ENCODE data around the gene CFAP45. TPM values are rescaled to one million over a fixed set of nuclear protein-coding genes. Genes with fewer than 3 reads are reported as not detected.

Gene CFAP45
- total and polyA plus RNA-seq, 9 of the 15 experiments (the other 6 are each of a cell fraction or from before 2014, with no cell fraction given), result 0.65 to 2.4 (median 1.5) TPM

GRCh38 chr1:159921700-159922504, 21.9 kb upstream of the CFAP45 start (continued):
- TF ChIP-seq BRF2 (IDR thresholded peaks at IDR 0.05; ENCODE audit: borderline replicate concordance, insufficient read depth, insufficient read length) (no peak), SAFB (IDR thresholded peaks at IDR 0.05; ENCODE audit: borderline replicate concordance, low read depth, low read length) (no peak), NCOA4 (IDR thresholded peaks at IDR 0.05; ENCODE audit: partially characterized antibody) (no peak), THAP7 (CRISPR knock-in tag; IDR thresholded peaks at IDR 0.05) (no peak), STAG1 (CRISPR knock-in tag; IDR thresholded peaks at IDR 0.05; ENCODE audit: borderline replicate concordance) (no peak), CBFA2T2 (conservative IDR thresholded peaks at IDR 0.05) (peak; percentile 67), PPARD (CRISPR knock-in tag; IDR thresholded peaks at IDR 0.05) (no peak), RFX1 (IDR thresholded peaks at IDR 0.05) (no peak), ZBTB49 (CRISPR knock-in tag; IDR thresholded peaks at IDR 0.05; ENCODE audit: borderline replicate concordance) (no peak), KLF13 (tag; IDR thresholded peaks at IDR 0.05; ENCODE audit: borderline replicate concordance, low read depth) (no peak), DPF2 (IDR thresholded peaks at IDR 0.05) (no peak), SRF (CRISPR knock-in tag; IDR thresholded peaks at IDR 0.05) (no peak), KAT7 (CRISPR knock-in tag; IDR thresholded peaks at IDR 0.05; ENCODE audit: borderline replicate concordance) (no peak), JUN (IDR thresholded peaks at IDR 0.05; ENCODE audit: borderline replicate concordance, low read depth, low read length) (0 out of 2 replicates have a peak, but pooled peaks have one; percentile 47), JUN (CRISPR knock-in tag; IDR thresholded peaks at IDR 0.05; ENCODE audit: borderline replicate concordance) (no peak), EGR1 (conservative IDR thresholded peaks at IDR 0.05) (peak; percentile 64), ZNF354B (CRISPR knock-in tag; IDR thresholded peaks at IDR 0.05) (no peak), KDM2B (CRISPR knock-in tag; IDR thresholded peaks at IDR 0.05) (no peak), ZNF175 (CRISPR knock-in tag; IDR thresholded peaks at IDR 0.05; ENCODE audit: low read depth) (no peak), HOXB6 (CRISPR knock-in tag; IDR thresholded peaks at IDR 0.05; ENCODE audit: borderline replicate concordance) (no peak), ZBTB26 (CRISPR knock-in tag; IDR thresholded peaks at IDR 0.05) (no peak), ZNF41 (CRISPR knock-in tag; conservative IDR thresholded peaks at IDR 0.05) (no peak), CHD4 (IDR thresholded peaks at IDR 0.05; ENCODE audit: insufficient read depth, insufficient replicate concordance, low read depth, low read length, poor library complexity, severe bottlenecking) (no peak)

All from K562 (cell line).